Trophoblast cell (in vitro differentiated cells and primary cell): ENCODE measurements around the gene ATP8B2.

Experiments
- DNase-seq, 2 donors: peaks; one replicate each; pipeline ENCODE4 v3.0.0-alpha.2; 2016
- H2AFZ ChIP-seq: 2 replicates; pipeline ENCODE4 v1.6.1; 2013; ENCODE audit warnings: low read length, moderate library complexity, mild to moderate bottlenecking; ENCODE audit not compliant: insufficient read depth, poor library complexity
- H2AK5ac ChIP-seq: 2 replicates; pipeline ENCODE4 v1.6.1; 2013; ENCODE audit warnings: mild to moderate bottlenecking, low read length
- H2BK120ac ChIP-seq: 2 replicates; pipeline ENCODE4 v1.6.1; 2013; ENCODE audit warnings: low read length, mild to moderate bottlenecking, moderate library complexity; ENCODE audit not compliant: insufficient read depth, poor library complexity
- H2BK12ac ChIP-seq: 2 replicates; pipeline ENCODE4 v1.6.1; 2013; ENCODE audit warnings: mild to moderate bottlenecking, low read length, moderate library complexity
- H2BK5ac ChIP-seq: 2 replicates; pipeline ENCODE4 v1.6.1; 2013; ENCODE audit warnings: low read length, low read depth, moderate library complexity, mild to moderate bottlenecking; ENCODE audit not compliant: poor library complexity
- H3K14ac ChIP-seq: 2 replicates; pipeline ENCODE4 v1.6.1; 2013; ENCODE audit warnings: mild to moderate bottlenecking, low read length
- H3K18ac ChIP-seq: 2 replicates; pipeline ENCODE4 v1.6.1; 2013; ENCODE audit warnings: mild to moderate bottlenecking, low read length
- H3K23ac ChIP-seq: 2 replicates; pipeline ENCODE4 v1.6.1; 2013; ENCODE audit warnings: low read length
- H3K27ac ChIP-seq: 2 replicates; pipeline ENCODE4 v1.5.1; 2013; ENCODE audit warnings: low read depth, mild to moderate bottlenecking, inconsistent platforms, low read length, moderate library complexity
- H3K27me3 ChIP-seq: 2 replicates; pipeline ENCODE4 v1.6.1; 2013; ENCODE audit warnings: inconsistent platforms, mild to moderate bottlenecking, low read length, moderate library complexity; ENCODE audit not compliant: insufficient read depth
- H3K36me3 ChIP-seq, 2 experiments: 1 replicate in 1 of 2; 2 replicates in 1 of 2; pipeline ENCODE4 v1.6.1; 2013; ENCODE audit warnings: low read length in 2 of 2, mild to moderate bottlenecking in 2 of 2, moderate library complexity in 1 of 2; ENCODE audit not compliant: insufficient read depth in 2 of 2, control insufficient read depth in 1 of 2
- H3K4ac ChIP-seq: 2 replicates; pipeline ENCODE4 v1.6.1; 2013; ENCODE audit warnings: low read depth, mild to moderate bottlenecking, low read length, moderate library complexity
- H3K4me1 ChIP-seq, 2 experiments: 1 replicate in 1 of 2; 2 replicates in 1 of 2; pipeline ENCODE4 v1.6.1; 2013; ENCODE audit warnings: low read length in 2 of 2, mild to moderate bottlenecking in 2 of 2, moderate library complexity in 1 of 2; ENCODE audit not compliant: insufficient read depth in 2 of 2, control insufficient read depth in 1 of 2
- H3K4me2 ChIP-seq: 2 replicates; pipeline ENCODE4 v1.6.1; 2013; ENCODE audit warnings: inconsistent platforms, mild to moderate bottlenecking, low read length, moderate library complexity
- H3K4me3 ChIP-seq: 2 replicates; pipeline ENCODE4 v1.5.1; 2013; ENCODE audit warnings: mild to moderate bottlenecking, low read depth, low read length, inconsistent platforms
- H3K79me1 ChIP-seq: one replicate; pipeline ENCODE4 v1.6.1; 2013; ENCODE audit warnings: low read length
- H3K79me2 ChIP-seq: 2 replicates; pipeline ENCODE4 v1.6.1; 2013; ENCODE audit warnings: low read length, mild to moderate bottlenecking; ENCODE audit not compliant: control insufficient read depth, insufficient read depth, poor library complexity
- H3K9ac ChIP-seq: 2 replicates; pipeline ENCODE4 v1.6.1; 2013; ENCODE audit warnings: mild to moderate bottlenecking, low read length
- H3K9me3 ChIP-seq: 2 replicates; pipeline ENCODE4 v1.6.1; 2013; ENCODE audit warnings: low read depth, mild to moderate bottlenecking, control low read depth, inconsistent platforms, low read length; ENCODE audit not compliant: insufficient read depth
- H4K12ac ChIP-seq: 2 replicates; pipeline ENCODE4 v1.6.1; 2013; ENCODE audit warnings: low read depth, mild to moderate bottlenecking, low read length, moderate library complexity
- H4K8ac ChIP-seq: 2 replicates; pipeline ENCODE4 v1.6.1; 2013; ENCODE audit warnings: low read depth, mild to moderate bottlenecking, low read length, moderate library complexity
- H4K91ac ChIP-seq: one replicate; pipeline ENCODE4 v1.6.1; 2013; ENCODE audit warnings: low read depth, mild to moderate bottlenecking, low read length, moderate library complexity
- WGBS: extraction: QIAGEN DNeasy Blood & Tissue Kit; methylation state at CpG from one replicate; pipeline ENCODE4 v1.1.7; 2013; ENCODE audit warnings: missing lambda C conversion rate; ENCODE audit not compliant: insufficient read length, insufficient coverage; ENCODE audit errors: extremely low coverage; 5-methylcytosine and 5-hydroxymethylcytosine counted together

Gene ATP8B2

GRCh38 chr1:154350383-154350782 is 25.1 kb downstream of the ATP8B2 start:
- no peak overlapping the region for H2BK12ac ChIP-seq
- H4K8ac ChIP-seq: no peak overlapping the region
- no peak overlapping the region for H2BK120ac ChIP-seq
- H4K91ac ChIP-seq: no peak overlapping the region
- peaks cover 26 to 29% of the 10 kb centered on the region in 2 experiments for H3K36me3 ChIP-seq
- H2AK5ac ChIP-seq: no peak overlapping the region
- H3K18ac ChIP-seq: no peak overlapping the region
- H3K79me1 ChIP-seq: no peaks in the 10 kb centered on the region
- H3K4me3 ChIP-seq: no peak overlapping the region
- WGBS: no CpG with 5 or more reads among the region's 4 CpGs
- no peak overlapping the region for H3K23ac ChIP-seq
- H3K14ac ChIP-seq: no peak overlapping the region
- H3K4ac ChIP-seq: no peak overlapping the region
- H3K79me2 ChIP-seq: no peaks in the 10 kb centered on the region
- H3K27ac ChIP-seq: no peak overlapping the region
- H3K4me2 ChIP-seq: no peak overlapping the region
- no peak for DNase-seq
- no peaks in the 10 kb centered on the region for H3K9me3 ChIP-seq
- H3K9ac ChIP-seq: no peak overlapping the region
- H2AFZ ChIP-seq: no peak overlapping the region
- no peaks in the 10 kb centered on the region for H3K27me3 ChIP-seq
- H3K4me1 ChIP-seq: peaks cover 17 to 22% of the 10 kb centered on the region in 2 experiments
- no peak overlapping the region for H2BK5ac ChIP-seq
- no peak overlapping the region for H4K12ac ChIP-seq

- H3K27me3 ChIP-seq: no peaks in the 10 kb centered on the region
- DNase-seq: no peak
- H3K14ac ChIP-seq: no peak overlapping the region
- no peak overlapping the region for H3K4me3 ChIP-seq
- H2BK5ac ChIP-seq: no peak overlapping the region
- no peak overlapping the region for H4K12ac ChIP-seq
- no peak overlapping the region for H3K18ac ChIP-seq
- H3K4me2 ChIP-seq: no peak overlapping the region
- peaks cover 16 to 19% of the 10 kb centered on the region in 2 experiments for H3K36me3 ChIP-seq
- no peak overlapping the region for H2BK120ac ChIP-seq
- peaks cover 17 to 22% of the 10 kb centered on the region in 2 experiments for H3K4me1 ChIP-seq
- no CpG with 5 or more reads among the region's 14 CpGs for WGBS
- H3K4ac ChIP-seq: no peak overlapping the region
- no peak overlapping the region for H2AFZ ChIP-seq
- H3K9me3 ChIP-seq: no peaks in the 10 kb centered on the region
- H3K23ac ChIP-seq: no peak overlapping the region
- no peak overlapping the region for H4K8ac ChIP-seq
- H4K91ac ChIP-seq: no peak overlapping the region
- H2BK12ac ChIP-seq: no peak overlapping the region
- H2AK5ac ChIP-seq: no peak overlapping the region
- no peak overlapping the region for H3K27ac ChIP-seq
- no peaks in the 10 kb centered on the region for H3K79me1 ChIP-seq
- H3K79me2 ChIP-seq: no peaks in the 10 kb centered on the region
- H3K9ac ChIP-seq: no peak overlapping the region
Measured at GRCh38 chr1:154351363-154352068, 26.2 kb downstream of the ATP8B2 start.

GRCh38 chr1:154352245-154352580 is 26.9 kb downstream of the ATP8B2 start:
- Histone ChIP-seq H3K18ac (no peak overlapping the region), H3K4me3 (no peak overlapping the region), H2BK12ac (no peak overlapping the region), H4K12ac (no peak overlapping the region), H2AK5ac (no peak overlapping the region), H3K4ac (no peak overlapping the region), H4K8ac (no peak overlapping the region), H3K23ac (no peak overlapping the region), H3K9ac (no peak overlapping the region), H3K14ac (no peak overlapping the region), H3K36me3 (peaks cover 15 to 16% of the 10 kb centered on the region in 2 experiments), H3K27ac (no peak overlapping the region), H2BK5ac (no peak overlapping the region), H2AFZ (no peak overlapping the region), H3K79me1 (no peaks in the 10 kb centered on the region), H3K79me2 (no peaks in the 10 kb centered on the region), H3K4me2 (peak overlapping the region; percentile 66), H3K4me1 (peaks cover 17 to 22% of the 10 kb centered on the region in 2 experiments), H4K91ac (no peak overlapping the region), H3K27me3 (no peaks in the 10 kb centered on the region), H3K9me3 (no peaks in the 10 kb centered on the region), H2BK120ac (no peak overlapping the region)
- WGBS: no CpG with 5 or more reads among the region's 9 CpGs
- no peak for DNase-seq

- Histone ChIP-seq H3K9me3 (no peaks in the 10 kb centered on the region), H3K14ac (peak overlapping the region; percentile 37), H3K36me3 (peaks cover 15 to 16% of the 10 kb centered on the region in 2 experiments), H2AFZ (peak overlapping the region; percentile 68), H2BK12ac (no peak overlapping the region), H4K91ac (no peak overlapping the region), H2BK5ac (no peak overlapping the region), H3K4ac (no peak overlapping the region), H3K79me2 (no peaks in the 10 kb centered on the region), H3K4me1 (peaks cover 17 to 22% of the 10 kb centered on the region in 2 experiments), H2AK5ac (no peak overlapping the region), H4K12ac (no peak overlapping the region), H3K18ac (no peak overlapping the region), H3K27ac (no peak overlapping the region), H4K8ac (no peak overlapping the region), H3K27me3 (no peaks in the 10 kb centered on the region), H2BK120ac (no peak overlapping the region), H3K79me1 (no peaks in the 10 kb centered on the region), H3K23ac (no peak overlapping the region), H3K4me2 (peak overlapping the region; percentile 66), H3K4me3 (peak overlapping the region; percentile 19), H3K9ac (no peak overlapping the region)
- no CpG with 5 or more reads among the region's 41 CpGs for WGBS
- DNase-seq: peak; percentile 47 to 70
Measured at GRCh38 chr1:154352581-154353459, 27.5 kb downstream of the ATP8B2 start.
